ENCODE results near the gene FGF12. TPM values are rescaled to one million over a fixed set of nuclear protein-coding genes. Genes with fewer than 3 reads are reported as not detected.

FGF12 gene
- total RNA-seq, 2 experiments from 2014 or later: 0.06 to 1.7 TPM

DNA sequence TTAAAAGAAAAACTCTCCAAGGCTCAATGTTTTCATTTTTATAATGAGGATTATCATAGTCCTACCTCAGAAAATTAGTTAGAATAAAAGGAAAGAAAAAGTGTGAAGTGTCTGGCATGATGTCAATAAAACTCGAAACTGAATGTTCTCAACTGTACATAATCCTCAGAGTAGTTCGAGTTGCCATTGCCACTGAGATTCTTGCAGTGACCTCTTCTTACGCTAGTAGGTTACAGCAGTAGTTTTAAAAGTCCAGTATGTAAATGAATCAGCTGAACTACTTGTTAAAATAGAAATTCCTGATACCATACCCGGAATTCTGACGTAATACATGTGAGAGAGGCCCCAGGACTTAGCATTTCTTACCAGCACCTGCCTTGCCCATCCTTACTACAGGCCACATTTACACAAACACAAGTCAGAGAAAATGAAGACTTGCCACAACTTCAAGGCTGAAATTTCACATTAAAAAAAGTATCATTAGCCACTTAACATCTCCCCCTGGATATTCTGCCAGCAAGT is 502.6 kb downstream of the FGF12 start:
- POLR2A ChIA-PET: interaction anchor here (0.6 to 0.9 kb wide), 3 partner anchors 14 to 345 kb away, joined by 3 read pairs; no protein-coding TSS in a partner anchor

DNA sequence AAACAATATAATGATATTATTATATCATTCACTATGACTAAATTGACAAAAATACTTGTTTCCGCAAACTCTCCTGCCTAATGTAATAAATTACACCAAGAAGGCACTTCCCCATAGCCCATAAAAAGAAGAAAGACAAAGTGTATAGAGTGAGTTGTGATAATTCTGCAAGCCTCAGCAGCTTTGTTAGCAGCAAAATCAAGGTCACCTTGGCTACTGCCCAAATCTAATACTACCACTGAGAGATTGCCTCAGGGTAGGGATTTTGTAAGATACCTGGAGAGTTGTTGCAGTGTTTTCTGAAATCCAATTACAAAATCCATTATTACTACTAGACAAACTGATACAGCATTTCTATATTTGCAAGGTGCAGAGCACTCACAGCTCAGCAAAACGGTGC is 503.5 kb downstream of the FGF12 start:
- H3K4me3 ChIP-seq (ENCODE audit: low read depth, low read length, poor library complexity, severe bottlenecking): no peak overlapping the region
- no peak overlapping the region for H3K4me2 ChIP-seq (ENCODE audit: low read length)
- no peak for TF ChIP-seq EZH2phosphoT487 (IDR thresholded peaks at IDR 0.05; ENCODE audit: borderline replicate concordance, low read depth, low read length)
- TF ChIP-seq, protein P1, sequence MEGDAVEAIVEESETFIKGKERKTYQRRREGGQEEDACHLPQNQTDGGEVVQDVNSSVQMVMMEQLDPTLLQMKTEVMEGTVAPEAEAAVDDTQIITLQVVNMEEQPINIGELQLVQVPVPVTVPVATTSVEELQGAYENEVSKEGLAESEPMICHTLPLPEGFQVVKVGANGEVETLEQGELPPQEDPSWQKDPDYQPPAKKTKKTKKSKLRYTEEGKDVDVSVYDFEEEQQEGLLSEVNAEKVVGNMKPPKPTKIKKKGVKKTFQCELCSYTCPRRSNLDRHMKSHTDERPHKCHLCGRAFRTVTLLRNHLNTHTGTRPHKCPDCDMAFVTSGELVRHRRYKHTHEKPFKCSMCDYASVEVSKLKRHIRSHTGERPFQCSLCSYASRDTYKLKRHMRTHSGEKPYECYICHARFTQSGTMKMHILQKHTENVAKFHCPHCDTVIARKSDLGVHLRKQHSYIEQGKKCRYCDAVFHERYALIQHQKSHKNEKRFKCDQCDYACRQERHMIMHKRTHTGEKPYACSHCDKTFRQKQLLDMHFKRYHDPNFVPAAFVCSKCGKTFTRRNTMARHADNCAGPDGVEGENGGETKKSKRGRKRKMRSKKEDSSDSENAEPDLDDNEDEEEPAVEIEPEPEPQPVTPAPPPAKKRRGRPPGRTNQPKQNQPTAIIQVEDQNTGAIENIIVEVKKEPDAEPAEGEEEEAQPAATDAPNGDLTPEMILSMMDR (conservative IDR thresholded peaks at IDR 0.05; ENCODE audit: low read length): no peak
- intact Hi-C loops (cut with micrococcal nuclease; ENCODE audit: unreplicated experiment): no loop called here
- CTCF ChIA-PET (ENCODE audit: unreplicated experiment): no interaction called here
- POLR2A ChIA-PET: interaction anchor here (0.6 to 1.3 kb wide), 6 partner anchors 10 to 1037 kb away, joined by 3 to 8 read pairs (median 3); no protein-coding TSS in a partner anchor
- no peaks in the 10 kb centered on the region for H4K20me1 ChIP-seq (ENCODE audit: insufficient read depth, low read length)
- H3K79me2 ChIP-seq (ENCODE audit: insufficient read depth, low read depth, low read length): no peaks in the 10 kb centered on the region
- no peaks in the 10 kb centered on the region; the same call in 1 of the 2 replicates for H3K9me2 ChIP-seq (ENCODE audit: insufficient read depth, low read length)
- H3K4me1 ChIP-seq (ENCODE audit: insufficient read depth, low read length, poor library complexity, severe bottlenecking): no peaks in the 10 kb centered on the region
- no peak overlapping the region for H3K27ac ChIP-seq (ENCODE audit: low read depth, low read length, poor library complexity, severe bottlenecking)
- H3K9me3 ChIP-seq (ENCODE audit: low read length): no peaks in the 10 kb centered on the region
- BruUV-seq (replicated peaks): no TSS peak
- no peak for DNase-seq (ENCODE audit: low spot score)
- H3K36me3 ChIP-seq (ENCODE audit: insufficient read depth, low read length): no peaks in the 10 kb centered on the region
- no peak overlapping the region for H2AFZ ChIP-seq (ENCODE audit: low read length)

More for the DNA sequence above, 502.6 kb downstream of the FGF12 start:
- Histone ChIP-seq H3K79me2 (ENCODE audit: insufficient read depth, low read depth, low read length) (no peaks in the 10 kb centered on the region), H3K4me1 (ENCODE audit: insufficient read depth, low read length, poor library complexity, severe bottlenecking) (no peaks in the 10 kb centered on the region), H3K9me2 (ENCODE audit: insufficient read depth, low read length) (no peaks in the 10 kb centered on the region; the same call in 1 of the 2 replicates), H3K9me3 (ENCODE audit: low read length) (no peaks in the 10 kb centered on the region), H2AFZ (ENCODE audit: low read length) (peak overlapping the region; percentile 21; the same call in 1 of the 2 replicates), H3K27ac (ENCODE audit: low read depth, low read length, poor library complexity, severe bottlenecking) (no peak overlapping the region), H3K4me2 (ENCODE audit: low read length) (no peak overlapping the region), H4K20me1 (ENCODE audit: insufficient read depth, low read length) (no peaks in the 10 kb centered on the region), H3K4me3 (ENCODE audit: low read depth, low read length, poor library complexity, severe bottlenecking) (no peak overlapping the region), H3K36me3 (ENCODE audit: insufficient read depth, low read length) (no peaks in the 10 kb centered on the region)
- no peak for TF ChIP-seq EZH2phosphoT487 (IDR thresholded peaks at IDR 0.05; ENCODE audit: borderline replicate concordance, low read depth, low read length)
- TF ChIP-seq, protein P1 (conservative IDR thresholded peaks at IDR 0.05; ENCODE audit: low read length): no peak
- no peak for DNase-seq (ENCODE audit: low spot score)
- no TSS peak for BruUV-seq (replicated peaks)
- intact Hi-C loops (cut with micrococcal nuclease; ENCODE audit: unreplicated experiment): no loop called here
- CTCF ChIA-PET (ENCODE audit: unreplicated experiment): no interaction called here

DNA sequence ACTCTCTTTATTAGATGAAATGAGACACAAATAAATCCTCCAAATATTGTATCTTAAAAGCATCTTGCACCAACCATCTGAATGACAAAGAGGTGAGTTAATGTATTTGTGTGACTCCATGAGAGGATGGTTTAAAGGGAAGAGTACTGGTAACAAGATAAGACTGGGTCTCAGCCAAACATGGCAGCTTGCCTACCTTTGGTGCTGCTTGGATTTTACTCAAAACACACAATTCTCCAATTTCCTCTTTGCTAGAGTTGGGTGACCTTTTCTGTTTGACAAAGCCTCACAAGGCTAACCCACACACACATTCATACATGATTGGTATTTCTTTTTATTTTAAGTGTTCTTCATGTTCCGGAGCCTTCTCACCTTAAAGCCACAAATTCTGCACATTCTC is 506.4 kb downstream of the FGF12 start:
- no peak overlapping the region for H3K27ac ChIP-seq (ENCODE audit: low read depth, low read length, poor library complexity, severe bottlenecking)
- H3K9me3 ChIP-seq (ENCODE audit: low read length): no peaks in the 10 kb centered on the region
- no peaks in the 10 kb centered on the region for H4K20me1 ChIP-seq (ENCODE audit: insufficient read depth, low read length)
- no peak overlapping the region for H3K4me2 ChIP-seq (ENCODE audit: low read length)
- BruUV-seq (replicated peaks): no TSS peak
- H3K36me3 ChIP-seq (ENCODE audit: insufficient read depth, low read length): no peaks in the 10 kb centered on the region
- POLR2A ChIA-PET: no interaction called here
- H3K79me2 ChIP-seq (ENCODE audit: insufficient read depth, low read depth, low read length): no peaks in the 10 kb centered on the region
- H2AFZ ChIP-seq (ENCODE audit: low read length): no peak overlapping the region
- no peak for DNase-seq (ENCODE audit: low spot score)
- CTCF ChIA-PET (ENCODE audit: unreplicated experiment): no interaction called here
- H3K4me1 ChIP-seq (ENCODE audit: insufficient read depth, low read length, poor library complexity, severe bottlenecking): no peaks in the 10 kb centered on the region
- no peaks in the 10 kb centered on the region; the same call in 1 of the 2 replicates for H3K9me2 ChIP-seq (ENCODE audit: insufficient read depth, low read length)
- no peak for TF ChIP-seq EZH2phosphoT487 (IDR thresholded peaks at IDR 0.05; ENCODE audit: borderline replicate concordance, low read depth, low read length)
- TF ChIP-seq, protein P1 (conservative IDR thresholded peaks at IDR 0.05; ENCODE audit: low read length): no peak
- intact Hi-C loops (cut with micrococcal nuclease; ENCODE audit: unreplicated experiment): no loop called here
- H3K4me3 ChIP-seq (ENCODE audit: low read depth, low read length, poor library complexity, severe bottlenecking): no peak overlapping the region

All from OCI-LY7 (cell line).